Colonic mucosa (tissue), 4 donors: ENCODE results near the gene PPM1N. TPM values are rescaled to one million over a fixed set of nuclear protein-coding genes. Genes with fewer than 3 reads are reported as not detected.

Source experiments
- DNase-seq: peaks from one replicate; pipeline ENCODE4 v3.0.0-alpha.2; 2020
- H3K27ac ChIP-seq: fragments of 200-600 bp; one replicate; pipeline ENCODE4 v1.8.0; 2021
- H3K27me3 ChIP-seq: fragments of 200-600 bp; one replicate; pipeline ENCODE4 v1.8.0; 2021
- H3K36me3 ChIP-seq: fragments of 200-600 bp; one replicate; pipeline ENCODE4 v1.8.0; 2021
- H3K4me1 ChIP-seq: fragments of 200-600 bp; one replicate; pipeline ENCODE4 v1.8.0; 2021; ENCODE audit warnings: mild to moderate bottlenecking
- H3K4me3 ChIP-seq: fragments of 200-600 bp; one replicate; pipeline ENCODE4 v1.8.0; 2021
- H3K9ac ChIP-seq, 2 donors: one replicate each; pipeline ENCODE4 v1.7.0; 2013; ENCODE audit warnings: control low read depth in 2 of 2, low read depth in 2 of 2, low read length in 2 of 2
- H3K9me3 ChIP-seq: fragments of 200-600 bp; one replicate; pipeline ENCODE4 v1.8.0; 2021
- CTCF ChIP-seq: fragments of 200-600 bp; IDR thresholded peaks from one replicate; pipeline ENCODE4 v1.8.0; 2022; ENCODE audit warnings: antibody characterized with exemption, mild to moderate bottlenecking
- intact Hi-C: fragments of 100-400 bp; cut with DNase I; formaldehyde crosslinking; loops from one replicate; pipeline ENCODE4 v1.14.1; 2022
- total RNA-seq, 2 donors: library from RNA; stranded (reverse); fragmentation: NEBNext Ultra II Directional in 1 of 2; extraction: Animal tissue kit (Norgen Biotek cat#: 25700) in 1 of 2; gene quantifications; one replicate each; pipeline ENCODE4 v1.2.1, GENCODE V29; 2021
- donor health status: healthy.
- donor health status: DM: no; HTN: no; CAD: no.
- donor health status: DM: no; HTN: no; CAD: no.

The PPM1N gene
- total RNA-seq, 2 donors from 2014 or later: 0.67 to 1.7 TPM

- peaks cover 8% of the 10 kb centered on the region for H3K4me1 ChIP-seq
- TF ChIP-seq CTCF: no peak
- peak; percentile 91 for DNase-seq
- H3K36me3 ChIP-seq: no peaks in the 10 kb centered on the region
- no peaks in the 10 kb centered on the region for H3K9me3 ChIP-seq
- H3K27ac ChIP-seq: peak overlapping the region; percentile 55
- no peaks in the 10 kb centered on the region for H3K27me3 ChIP-seq
- H3K4me3 ChIP-seq: no peak overlapping the region
- H3K9ac ChIP-seq: peak overlapping the region; percentile 68 to 88
- intact Hi-C loops: no loop called here
Measured at GRCh38 chr19:45455707-45456499, 42.3 kb upstream of the PPM1N start.

GRCh38 chr19:45456500-45456815 lies 41.8 kb upstream of the PPM1N start:
- no peaks in the 10 kb centered on the region for H3K36me3 ChIP-seq
- intact Hi-C loops: no loop called here
- H3K4me3 ChIP-seq: no peak overlapping the region
- DNase-seq: no peak
- TF ChIP-seq CTCF: no peak
- no peaks in the 10 kb centered on the region for H3K27me3 ChIP-seq
- H3K27ac ChIP-seq: peak overlapping the region; percentile 55
- peaks cover 8% of the 10 kb centered on the region for H3K4me1 ChIP-seq
- H3K9ac ChIP-seq: peak overlapping the region; percentile 68 to 88
- H3K9me3 ChIP-seq: no peaks in the 10 kb centered on the region

GRCh38 chr19:45457776-45458175 lies 40.5 kb upstream of the PPM1N start:
- H3K4me3 ChIP-seq: no peak overlapping the region
- H3K9me3 ChIP-seq: no peaks in the 10 kb centered on the region
- H3K9ac ChIP-seq: no peak overlapping the region
- peaks cover 8% of the 10 kb centered on the region for H3K4me1 ChIP-seq
- intact Hi-C loops: no loop called here
- H3K36me3 ChIP-seq: no peaks in the 10 kb centered on the region
- no peaks in the 10 kb centered on the region for H3K27me3 ChIP-seq
- no peak for TF ChIP-seq CTCF
- DNase-seq: peak; percentile 16
- H3K27ac ChIP-seq: no peak overlapping the region

- Histone ChIP-seq H3K9ac (no peak overlapping the region), H3K4me3 (no peak overlapping the region), H3K4me1 (peaks cover 3% of the 10 kb centered on the region), H3K27ac (no peak overlapping the region), H3K36me3 (no peaks in the 10 kb centered on the region), H3K9me3 (no peaks in the 10 kb centered on the region), H3K27me3 (no peaks in the 10 kb centered on the region)
- intact Hi-C loops: no loop called here
- TF ChIP-seq CTCF: no peak
- DNase-seq: no peak
Measured at GRCh38 chr19:45460807-45461347, 37.4 kb upstream of the PPM1N start.

GRCh38 chr19:45462174-45462573 lies 36.1 kb upstream of the PPM1N start:
- Histone ChIP-seq H3K27ac (no peak overlapping the region), H3K4me3 (no peak overlapping the region), H3K9ac (no peak overlapping the region), H3K9me3 (no peaks in the 10 kb centered on the region), H3K36me3 (no peaks in the 10 kb centered on the region), H3K4me1 (peaks cover 3% of the 10 kb centered on the region), H3K27me3 (no peaks in the 10 kb centered on the region)
- DNase-seq: no peak
- intact Hi-C loops: no loop called here
- no peak for TF ChIP-seq CTCF
